ENCODE measurements around the gene CMSS1. TPM values are rescaled to one million over a fixed set of nuclear protein-coding genes. Genes with fewer than 3 reads are reported as not detected.

Gene CMSS1
- total and polyA plus RNA-seq, 2 of the 13 experiments (the other 11 are each of a cell fraction or from before 2014, with no cell fraction given): 6.4 to 48.7 TPM

- WGBS (ENCODE audit: low lambda C conversion rate): 95% methylated on average over 3 of the region's 3 CpGs
- Histone ChIP-seq H3K27me3 (ENCODE audit: control insufficient read depth in 1 of 2, insufficient read depth in 2 of 2, low read length in 2 of 2) (no peaks in the 10 kb centered on the region), H3K9me3 (ENCODE audit: low read length) (no peaks in the 10 kb centered on the region), H3K4me2 (ENCODE audit: low read depth, low read length) (no peak overlapping the region), H3K27ac (ENCODE audit: extremely low read length, insufficient read depth, low read length) (no peak overlapping the region), H3K4me1 (ENCODE audit: insufficient read depth, low read length) (peaks cover 69% of the 10 kb centered on the region), H4K20me1 (ENCODE audit: insufficient read depth, low read length) (no peaks in the 10 kb centered on the region), H3K79me2 (ENCODE audit: insufficient read depth, low read length) (no peaks in the 10 kb centered on the region), H3K36me3 (replicated peaks in 1 of 2; ENCODE audit: control insufficient read depth in 1 of 2, insufficient read depth in 2 of 2, low read length in 2 of 2) (no peaks in the 10 kb centered on the region), H3K4me3 (replicated peaks in 1 of 3; ENCODE audit: insufficient read depth in 1 of 3, low read depth in 2 of 3, low read length in 3 of 3) (no peak overlapping the region), H2AFZ (ENCODE audit: low read length) (no peak overlapping the region), H3K9ac (ENCODE audit: insufficient read depth, low read depth, low read length) (no peak overlapping the region)
- POLR2A ChIA-PET: no interaction called here
- in situ Hi-C loops (cut with HindIII; ENCODE audit: extremely low pct_ligation_motif_present, low pct_unique_long_range_greater_than_20kb) (no loop called here), intact Hi-C loops (cut with micrococcal nuclease; ENCODE audit: unreplicated experiment) (loop anchor here (10.0 kb wide), 1 partner anchor 307 kb away; no protein-coding TSS in a partner anchor)
- no TSS peak for BruUV-seq (replicated peaks)
- ATAC-seq (no peak), DNase-seq (ENCODE audit: low spot score) (no peak), FAIRE-seq (no peak)
- CTCF ChIA-PET (ENCODE audit: low intra/inter-chr PET ratio, low total read pairs): no interaction called here
- no peak for TF ChIP-seq HNF1B (CRISPR knock-in tag; IDR thresholded peaks at IDR 0.05)
- no peak for TF ChIP-seq STAT5B (CRISPR knock-in tag; IDR thresholded peaks at IDR 0.05)
- no peak for TF ChIP-seq THYN1 (CRISPR knock-in tag; IDR thresholded peaks at IDR 0.05; ENCODE audit: borderline replicate concordance, low read depth)
- TF ChIP-seq CBX2 (IDR thresholded peaks at IDR 0.05; ENCODE audit: low read depth, low read length): no peak
- no peak for TF ChIP-seq CBX2 (CRISPR knock-in tag; IDR thresholded peaks at IDR 0.05; ENCODE audit: low read depth)
- no peak for TF ChIP-seq ZZZ3 (CRISPR knock-in tag; IDR thresholded peaks at IDR 0.05; ENCODE audit: borderline replicate concordance)
- TF ChIP-seq ZSCAN31 (CRISPR knock-in tag; IDR thresholded peaks at IDR 0.05; ENCODE audit: low read depth): no peak
- TF ChIP-seq IRX3 (CRISPR knock-in tag; IDR thresholded peaks at IDR 0.05; ENCODE audit: borderline replicate concordance, low read depth): no peak
- TF ChIP-seq ZNF263 (CRISPR knock-in tag; IDR thresholded peaks at IDR 0.05): no peak
- TF ChIP-seq ZNF574 (CRISPR knock-in tag; IDR thresholded peaks at IDR 0.05): no peak
- no peak for TF ChIP-seq CREM (IDR thresholded peaks at IDR 0.05)
- TF ChIP-seq CREM (CRISPR knock-in tag; IDR thresholded peaks at IDR 0.05): no peak
- no peak for TF ChIP-seq PRDM4 (CRISPR knock-in tag; IDR thresholded peaks at IDR 0.05; ENCODE audit: borderline replicate concordance)
- TF ChIP-seq RAD21 (CRISPR knock-in tag; IDR thresholded peaks at IDR 0.05): no peak
- no peak for TF ChIP-seq MEF2D (CRISPR knock-in tag; IDR thresholded peaks at IDR 0.05)
Measured at GRCh38 chr3:99947356-99947755, 129.7 kb downstream of the CMSS1 start.

Measured in HepG2 (cell line).